ENCODE measurements around the gene CDKN2B-AS1.

- TF ChIP-seq, protein P1, sequence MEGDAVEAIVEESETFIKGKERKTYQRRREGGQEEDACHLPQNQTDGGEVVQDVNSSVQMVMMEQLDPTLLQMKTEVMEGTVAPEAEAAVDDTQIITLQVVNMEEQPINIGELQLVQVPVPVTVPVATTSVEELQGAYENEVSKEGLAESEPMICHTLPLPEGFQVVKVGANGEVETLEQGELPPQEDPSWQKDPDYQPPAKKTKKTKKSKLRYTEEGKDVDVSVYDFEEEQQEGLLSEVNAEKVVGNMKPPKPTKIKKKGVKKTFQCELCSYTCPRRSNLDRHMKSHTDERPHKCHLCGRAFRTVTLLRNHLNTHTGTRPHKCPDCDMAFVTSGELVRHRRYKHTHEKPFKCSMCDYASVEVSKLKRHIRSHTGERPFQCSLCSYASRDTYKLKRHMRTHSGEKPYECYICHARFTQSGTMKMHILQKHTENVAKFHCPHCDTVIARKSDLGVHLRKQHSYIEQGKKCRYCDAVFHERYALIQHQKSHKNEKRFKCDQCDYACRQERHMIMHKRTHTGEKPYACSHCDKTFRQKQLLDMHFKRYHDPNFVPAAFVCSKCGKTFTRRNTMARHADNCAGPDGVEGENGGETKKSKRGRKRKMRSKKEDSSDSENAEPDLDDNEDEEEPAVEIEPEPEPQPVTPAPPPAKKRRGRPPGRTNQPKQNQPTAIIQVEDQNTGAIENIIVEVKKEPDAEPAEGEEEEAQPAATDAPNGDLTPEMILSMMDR (optimal IDR thresholded peaks at IDR 0.05 in 1 of 3, IDR thresholded peaks at IDR 0.05 in 1 of 3, conservative IDR thresholded peaks at IDR 0.05 in 1 of 3; ENCODE audit: extremely low read depth in 1 of 3, insufficient read depth in 2 of 3, low read length in 3 of 3), result peak in 1 of 3 experiments; percentile 54
- no peak for TF ChIP-seq EZH2 (IDR thresholded peaks at IDR 0.05; ENCODE audit: low read length)
Measured at GRCh38 chr9:21994556-21995005, at the start of gene CDKN2B-AS1.

All from keratinocyte (primary cell).